Thyroid gland (tissue), 4 donors: ENCODE measurements around the gene OPN3. TPM values are rescaled to one million over a fixed set of nuclear protein-coding genes. Genes with fewer than 3 reads are reported as not detected.

Experiments used
- DNase-seq, 2 donors: peaks; one replicate each; pipeline ENCODE4 v3.0.0-alpha.2; 2019
- H3K27ac ChIP-seq, 3 donors: fragments of 200-600 bp; sonication (generic); 1 replicate in 2 of 3; 2 replicates in 1 of 3; pipeline ENCODE4 v1.5.1; 2016 to 2019; ENCODE audit warnings: mild to moderate bottlenecking in 1 of 3, moderate library complexity in 1 of 3
- H3K27me3 ChIP-seq: fragments of 200-600 bp; sonication (generic); one replicate; pipeline ENCODE4 v1.5.1; 2019
- H3K36me3 ChIP-seq, 2 donors: fragments of 200-600 bp; sonication (generic); one replicate each; pipeline ENCODE4 v1.5.1; 2016 to 2019
- H3K4me1 ChIP-seq, 2 donors: fragments of 200-600 bp; sonication (generic); one replicate each; pipeline ENCODE4 v1.5.1; 2017 to 2019
- H3K4me3 ChIP-seq, 3 donors: fragments of 200-600 bp; sonication (generic); replicated peaks in 1 of 3; 1 replicate in 2 of 3; 2 replicates in 1 of 3; pipeline ENCODE4 v1.5.1; 2016; ENCODE audit warnings: mild to moderate bottlenecking in 1 of 3
- H3K9me3 ChIP-seq: fragments of 200-600 bp; sonication (generic); one replicate; pipeline ENCODE4 v1.5.1; 2017
- CTCF ChIP-seq, 6 experiments: fragments of 200-600 bp in 3 of 6; fragments of 450-650 bp in 3 of 6; sonication (generic) in 3 of 6; IDR thresholded peaks; one replicate each; pipeline ENCODE4 v1.5.1; 2016 to 2019; ENCODE audit warnings: antibody characterized with exemption in 6 of 6, mild to moderate bottlenecking in 2 of 6, inconsistent platforms in 1 of 6, moderate library complexity in 1 of 6
- POLR2A ChIP-seq, 2 donors: fragments of 450-650 bp; IDR thresholded peaks; one replicate each; pipeline ENCODE4 v1.6.1; 2017; ENCODE audit warnings: antibody characterized with exemption in 2 of 2, mild to moderate bottlenecking in 2 of 2, moderate library complexity in 1 of 2
- WGBS, 2 donors: methylation state at CpG; one replicate each; pipeline ENCODE4 v1.1.5; 2017; 5-methylcytosine and 5-hydroxymethylcytosine counted together
- intact Hi-C: fragments of 100-400 bp; cut with DNase I; formaldehyde crosslinking; loops from one replicate; pipeline ENCODE4 v1.15.1; 2023
- total RNA-seq, 4 donors: library from RNA; depleted of rRNA; stranded (reverse); fragments of >200 nt; gene quantifications; one replicate each; pipeline ENCODE4 v1.2.3, GENCODE V29; 2016

The OPN3 gene
- total RNA-seq, 4 donors from 2014 or later: 19.2 to 45.0 (median 31.3) TPM

GRCh38 chr1:241658081-241658793 is 18.1 kb upstream of the OPN3 start:
- 89 to 91% methylated on average over 3 of the region's 3 CpGs for WGBS, 2 donors
- H3K27me3 ChIP-seq: no peaks in the 10 kb centered on the region
- H3K9me3 ChIP-seq: no peaks in the 10 kb centered on the region
- no peak overlapping the region for H3K4me3 ChIP-seq
- no peaks in the 10 kb centered on the region for H3K36me3 ChIP-seq
- no peak for DNase-seq
- intact Hi-C loops: no loop called here
- H3K4me1 ChIP-seq: no peaks in the 10 kb centered on the region
- no peak for TF ChIP-seq CTCF (IDR thresholded peaks at IDR 0.05)
- TF ChIP-seq POLR2A (IDR thresholded peaks at IDR 0.05): no peak
- H3K27ac ChIP-seq: no peak overlapping the region

- DNase-seq: no peak
- intact Hi-C loops: no loop called here
- Histone ChIP-seq H3K27me3 (no peaks in the 10 kb centered on the region), H3K9me3 (no peaks in the 10 kb centered on the region), H3K4me3 (no peak overlapping the region), H3K27ac (no peak overlapping the region), H3K36me3 (no peaks in the 10 kb centered on the region), H3K4me1 (no peaks in the 10 kb centered on the region)
- WGBS, 2 donors: 89 to 94% methylated on average over 1 of the region's 1 CpG
- TF ChIP-seq POLR2A (IDR thresholded peaks at IDR 0.05): no peak
- TF ChIP-seq CTCF (IDR thresholded peaks at IDR 0.05): no peak
Measured at GRCh38 chr1:241654641-241655040, 14.5 kb upstream of the OPN3 start.

- TF ChIP-seq POLR2A (IDR thresholded peaks at IDR 0.05): no peak
- TF ChIP-seq CTCF (IDR thresholded peaks at IDR 0.05): no peak
- intact Hi-C loops: no loop called here
- Histone ChIP-seq H3K36me3 (no peaks in the 10 kb centered on the region), H3K27me3 (no peaks in the 10 kb centered on the region), H3K4me3 (no peak overlapping the region), H3K9me3 (no peaks in the 10 kb centered on the region), H3K4me1 (no peaks in the 10 kb centered on the region), H3K27ac (no peak overlapping the region)
- 51 to 65% methylated on average over 1 of the region's 1 CpG for WGBS, 2 donors
- DNase-seq: no peak
Measured at GRCh38 chr1:241654019-241654418, 13.8 kb upstream of the OPN3 start.

- H3K27ac ChIP-seq: no peak within 1 kb of the TSS
- no peaks in the 10 kb centered on the region for H3K36me3 ChIP-seq
- intact Hi-C loops: no loop called here
- TF ChIP-seq CTCF (IDR thresholded peaks at IDR 0.05): no peak
- H3K27me3 ChIP-seq: no peaks in the 10 kb centered on the region
- no peaks in the 10 kb centered on the region for H3K9me3 ChIP-seq
- no peaks in the 10 kb centered on the region for H3K4me1 ChIP-seq
- DNase-seq: no peak
- WGBS, 2 donors: 90 to 92% methylated on average over 4 of the region's 4 CpGs
- no peak within 1 kb of the TSS for H3K4me3 ChIP-seq
Measured at GRCh38 chr1:241652012-241652411, 11.8 kb upstream of the OPN3 start, which contains the start of gene WDR64. Gene WDR64, plus strand, starts transcription at chr1:241652281. Its CDS starts 204 bp downstream, at chr1:241652485.

GRCh38 chr1:241648159-241648558 is 8.0 kb upstream of the OPN3 start:
- Histone ChIP-seq H3K36me3 (no peaks in the 10 kb centered on the region), H3K27me3 (no peaks in the 10 kb centered on the region), H3K9me3 (no peaks in the 10 kb centered on the region), H3K4me3 (no peak overlapping the region), H3K4me1 (no peaks in the 10 kb centered on the region), H3K27ac (no peak overlapping the region)
- 90 to 92% methylated on average over 1 of the region's 1 CpG for WGBS, 2 donors
- intact Hi-C loops: no loop called here
- DNase-seq: no peak
- no peak for TF ChIP-seq CTCF (IDR thresholded peaks at IDR 0.05)
- TF ChIP-seq POLR2A (IDR thresholded peaks at IDR 0.05): no peak
